Neural progenitor cell (in vitro differentiated cells): Measurements from ENCODE around the gene TXNRD1. TPM values are rescaled to one million over a fixed set of nuclear protein-coding genes. Genes with fewer than 3 reads are reported as not detected.

Experiments
- DNase-seq: peaks from one replicate; pipeline ENCODE4 v3.0.0-alpha.2; 2016; ENCODE audit warnings: low spot score
- H2AFZ ChIP-seq: fragments of 200-600 bp; sonication (generic); replicated peaks from 2 replicates; pipeline ENCODE4 v1.6.1; 2016; ENCODE audit warnings: antibody characterized with exemption
- H3F3A ChIP-seq: fragments of 200-600 bp; sonication (generic); 2 replicates; pipeline ENCODE4 v1.6.1; 2016; ENCODE audit warnings: antibody characterized with exemption, low read depth
- H3K27ac ChIP-seq: fragments of 200-600 bp; sonication (generic); 2 replicates; pipeline ENCODE4 v1.5.1; 2016; ENCODE audit warnings: mild to moderate bottlenecking
- H3K27me3 ChIP-seq: fragments of 200-600 bp; sonication (generic); 2 replicates; pipeline ENCODE4 v1.6.1; 2016; ENCODE audit warnings: mild to moderate bottlenecking, moderate library complexity
- H3K36me3 ChIP-seq: fragments of 200-600 bp; sonication (generic); 2 replicates; pipeline ENCODE4 v1.5.1; 2016
- H3K4me1 ChIP-seq: fragments of 200-600 bp; sonication (generic); 2 replicates; pipeline ENCODE4 v1.6.1; 2016; ENCODE audit warnings: mixed run types
- H3K4me2 ChIP-seq: fragments of 200-600 bp; sonication (generic); 2 replicates; pipeline ENCODE4 v1.6.1; 2016
- H3K4me3 ChIP-seq: fragments of 200-600 bp; sonication (generic); 2 replicates; pipeline ENCODE4 v1.5.1; 2016
- H3K79me2 ChIP-seq: fragments of 200-600 bp; sonication (generic); 2 replicates; pipeline ENCODE4 v1.6.1; 2016; ENCODE audit warnings: low read depth
- H3K9ac ChIP-seq: fragments of 200-600 bp; sonication (generic); 2 replicates; pipeline ENCODE4 v1.6.1; 2016
- H3K9me3 ChIP-seq: fragments of 200-600 bp; sonication (generic); 2 replicates; pipeline ENCODE4 v1.5.1; 2016; ENCODE audit warnings: low read depth
- H4K20me1 ChIP-seq: fragments of 200-600 bp; sonication (generic); 2 replicates; pipeline ENCODE4 v1.6.1; 2016; ENCODE audit warnings: low read depth
- H3K27ac Mint-ChIP-seq: 3 replicates; pipeline ENCODE4 v1.8.0; 2021; ENCODE audit warnings: mixed read lengths
- H3K27me3 Mint-ChIP-seq: 2 replicates; pipeline ENCODE4 v1.8.0; 2022; ENCODE audit warnings: low read depth, mild to moderate bottlenecking, inconsistent platforms, moderate library complexity, mixed read lengths; ENCODE audit not compliant: insufficient read depth
- H3K36me3 Mint-ChIP-seq: 3 replicates; pipeline ENCODE4 v1.8.0; 2021; ENCODE audit warnings: mixed read lengths
- H3K4me1 Mint-ChIP-seq: 3 replicates; pipeline ENCODE4 v1.8.0; 2021; ENCODE audit warnings: mixed read lengths
- H3K4me3 Mint-ChIP-seq: 3 replicates; pipeline ENCODE4 v1.8.0; 2021; ENCODE audit warnings: mild to moderate bottlenecking, moderate library complexity, mixed read lengths
- H3K9me3 Mint-ChIP-seq: 3 replicates; pipeline ENCODE4 v1.8.0; 2020; ENCODE audit warnings: mixed read lengths
- CTCF ChIP-seq: fragments of 200-600 bp; sonication (generic); IDR thresholded peaks from 2 replicates; pipeline ENCODE4 v1.5.1; 2017; ENCODE audit warnings: antibody characterized with exemption, mild to moderate bottlenecking
- EZH2 ChIP-seq: fragments of 200-600 bp; sonication (generic); IDR thresholded peaks from 2 replicates; pipeline ENCODE4 v1.6.1; 2017; ENCODE audit warnings: antibody characterized with exemption, mild to moderate bottlenecking, moderate library complexity
- EZH2phosphoT487 ChIP-seq: fragments of 200-600 bp; sonication (generic); IDR thresholded peaks from 2 replicates; pipeline ENCODE4 v1.6.1; 2017; ENCODE audit warnings: antibody characterized with exemption
- total RNA-seq: library from RNA; depleted of rRNA; stranded (reverse); fragments of >200 nt; gene quantifications from 2 replicates; pipeline ENCODE4 v1.2.3, GENCODE V29; 2015; ENCODE audit warnings: low replicate concordance

Gene TXNRD1
- total RNA-seq, 1 donor from 2014 or later: 99.8 TPM

- DNase-seq: no peak
Measured at GRCh38 chr12:104182144-104182543, 33.4 kb upstream of the TXNRD1 start.

GRCh38 chr12:104182621-104183378 lies 32.8 kb upstream of the TXNRD1 start:
- Mint-ChIP-seq H3K4me3 (no peak overlapping the region), H3K4me1 (no peaks in the 10 kb centered on the region), H3K27ac (no peak overlapping the region), H3K9me3 (peaks cover 22% of the 10 kb centered on the region), H3K36me3 (no peaks in the 10 kb centered on the region), H3K27me3 (peaks cover 11% of the 10 kb centered on the region)
- Histone ChIP-seq H3F3A (no peaks in the 10 kb centered on the region), H3K27me3 (no peaks in the 10 kb centered on the region), H3K4me1 (no peaks in the 10 kb centered on the region), H3K27ac (no peak overlapping the region), H3K79me2 (no peaks in the 10 kb centered on the region), H2AFZ (no peak overlapping the region), H4K20me1 (no peaks in the 10 kb centered on the region), H3K9ac (no peak overlapping the region), H3K9me3 (no peaks in the 10 kb centered on the region), H3K4me3 (no peak overlapping the region), H3K4me2 (no peak overlapping the region), H3K36me3 (no peaks in the 10 kb centered on the region)
- TF ChIP-seq CTCF (no peak), EZH2 (no peak), EZH2phosphoT487 (no peak)
- DNase-seq: no peak

More at GRCh38 chr12:104182144-104182543, 33.4 kb upstream of the TXNRD1 start:
- H3K4me3 Mint-ChIP-seq: no peak overlapping the region
- no peaks in the 10 kb centered on the region for H3F3A ChIP-seq
- peaks cover 11% of the 10 kb centered on the region for H3K27me3 Mint-ChIP-seq
- no peaks in the 10 kb centered on the region for H3K36me3 ChIP-seq
- no peaks in the 10 kb centered on the region for H3K4me1 Mint-ChIP-seq
- no peak overlapping the region for H3K9ac ChIP-seq
- H3K79me2 ChIP-seq: no peaks in the 10 kb centered on the region
- H3K27me3 ChIP-seq: no peaks in the 10 kb centered on the region
- H3K36me3 Mint-ChIP-seq: no peaks in the 10 kb centered on the region
- H3K27ac ChIP-seq: no peak overlapping the region
- no peak overlapping the region for H2AFZ ChIP-seq
- H3K4me1 ChIP-seq: no peaks in the 10 kb centered on the region
- no peak overlapping the region for H3K27ac Mint-ChIP-seq
- peaks cover 18% of the 10 kb centered on the region for H3K9me3 Mint-ChIP-seq
- no peak overlapping the region for H3K4me2 ChIP-seq
- no peaks in the 10 kb centered on the region for H3K9me3 ChIP-seq
- TF ChIP-seq EZH2phosphoT487 (no peak), EZH2 (no peak), CTCF (no peak)
- no peaks in the 10 kb centered on the region for H4K20me1 ChIP-seq
- no peak overlapping the region for H3K4me3 ChIP-seq

GRCh38 chr12:104183443-104183842 lies 32.1 kb upstream of the TXNRD1 start:
- Histone ChIP-seq H3K9ac (no peak overlapping the region), H4K20me1 (no peaks in the 10 kb centered on the region), H3K27me3 (no peaks in the 10 kb centered on the region), H3K4me2 (no peak overlapping the region), H3K36me3 (no peaks in the 10 kb centered on the region), H3K9me3 (no peaks in the 10 kb centered on the region), H3K4me1 (no peaks in the 10 kb centered on the region), H3K79me2 (no peaks in the 10 kb centered on the region), H3K4me3 (no peak overlapping the region), H3F3A (no peaks in the 10 kb centered on the region), H2AFZ (no peak overlapping the region), H3K27ac (no peak overlapping the region)
- no peak for TF ChIP-seq EZH2phosphoT487
- Mint-ChIP-seq H3K9me3 (peaks cover 22% of the 10 kb centered on the region), H3K36me3 (no peaks in the 10 kb centered on the region), H3K27me3 (peaks cover 7% of the 10 kb centered on the region), H3K4me3 (no peak overlapping the region), H3K4me1 (no peaks in the 10 kb centered on the region), H3K27ac (no peak overlapping the region)
- DNase-seq: no peak

GRCh38 chr12:104187446-104188155 lies 28.0 kb upstream of the TXNRD1 start:
- no peaks in the 10 kb centered on the region for H3F3A ChIP-seq
- no peaks in the 10 kb centered on the region for H3K9me3 ChIP-seq
- H3K36me3 Mint-ChIP-seq: no peaks in the 10 kb centered on the region
- H3K4me1 ChIP-seq: no peaks in the 10 kb centered on the region
- no peaks in the 10 kb centered on the region for H3K4me1 Mint-ChIP-seq
- H3K27ac Mint-ChIP-seq: no peak overlapping the region
- no peak overlapping the region for H3K9ac ChIP-seq
- no peak overlapping the region for H3K4me3 ChIP-seq
- H2AFZ ChIP-seq: no peak overlapping the region
- TF ChIP-seq EZH2phosphoT487: no peak
- no peak for TF ChIP-seq CTCF
- no peak for TF ChIP-seq EZH2
- no peaks in the 10 kb centered on the region for H3K36me3 ChIP-seq
- no peak overlapping the region for H3K27ac ChIP-seq
- DNase-seq: no peak
- H3K79me2 ChIP-seq: no peaks in the 10 kb centered on the region
- H3K9me3 Mint-ChIP-seq: peaks cover 23% of the 10 kb centered on the region
- H3K4me3 Mint-ChIP-seq: no peak overlapping the region
- no peaks in the 10 kb centered on the region for H4K20me1 ChIP-seq
- H3K4me2 ChIP-seq: no peak overlapping the region
- H3K27me3 ChIP-seq: no peaks in the 10 kb centered on the region
- no peaks in the 10 kb centered on the region for H3K27me3 Mint-ChIP-seq
